HCT116 (cell line): ENCODE measurements around the gene EN2. TPM values are rescaled to one million over a fixed set of nuclear protein-coding genes. Genes with fewer than 3 reads are reported as not detected.

Source experiments
- ATAC-seq: fragments of 200-7000 bp; cut with Tn5 transposase; 2 replicates; pipeline ENCODE4 v1.9.1; 2020; ENCODE audit warnings: mild to moderate bottlenecking, moderate library complexity
- BruUV-seq: library from RNA; stranded (reverse); fragments of 400-500 nt; replicated peaks from 2 replicates; lab custom pipeline; 2021; lab: Mats Ljungman, UMichigan
- CTCF ChIA-PET: fragments of 300-600 bp; sonication (Branson Sonifier 250); formaldehyde crosslinking; loops from one replicate; lab custom pipeline; 2021; ENCODE audit warnings: antibody characterized with exemption; lab: Charles Lee
- POLR2A ChIA-PET: fragments of 300-600, 350-600 bp; sonication (Branson Sonifier 250); formaldehyde crosslinking; loops from one replicate; lab custom pipeline; 2021; ENCODE audit warnings: antibody characterized with exemption; lab: Charles Lee
- RAD21 ChIA-PET, 2 experiments: fragments of 300-600 bp; sonication (Branson Sonifier 250); formaldehyde crosslinking; loops; one replicate each; lab custom pipeline; 2023; ENCODE audit warnings: low total read pairs in 2 of 2; ENCODE audit not compliant: uncharacterized antibody in 2 of 2, unreplicated experiment in 2 of 2, low non-redundant PET in 1 of 2; lab: Charles Lee
- DNase-seq: peaks from one replicate; pipeline ENCODE4 v3.0.0-alpha.2; 2010; ENCODE audit warnings: low read depth, low spot score
- H2AFZ ChIP-seq: fragments of 200-600 bp; shearing (Covaris generic), sonication (generic); 2 replicates; pipeline ENCODE4 v1.6.1; 2017; ENCODE audit warnings: low read depth, mixed run types, mixed read lengths, antibody characterized with exemption, low read length; ENCODE audit not compliant: poor library complexity, severe bottlenecking
- H3K27ac ChIP-seq: 2 replicates; pipeline ENCODE4 v1.5.1; 2012; ENCODE audit warnings: low read depth, low read length
- H3K27me3 ChIP-seq: fragments of 200-600 bp; sonication (generic); 2 replicates; pipeline ENCODE4 v1.6.1; 2016; ENCODE audit warnings: mixed run types, low read length, mixed read lengths; ENCODE audit not compliant: insufficient read depth
- H3K36me3 ChIP-seq, 2 experiments: fragments of 200-500 bp in 1 of 2; fragments of 200-600 bp in 1 of 2; sonication (Bioruptor generic) in 1 of 2; sonication (generic) in 1 of 2; 2 replicates each; pipeline versions ENCODE4 v1.5.1 to v1.6.1; 2014 to 2016; ENCODE audit warnings: low read length in 2 of 2, inconsistent platforms in 1 of 2, mixed read lengths in 1 of 2, mixed run types in 1 of 2; ENCODE audit not compliant: insufficient read depth in 2 of 2, control insufficient read depth in 1 of 2
- H3K4me1 ChIP-seq, 2 experiments: fragments of 200-600 bp in 1 of 2; sonication (generic) in 1 of 2; 2 replicates each; pipeline versions ENCODE4 v1.5.1 to v1.6.1; 2012 to 2017; ENCODE audit warnings: low read length in 2 of 2, inconsistent platforms in 1 of 2, mild to moderate bottlenecking in 1 of 2, mixed read lengths in 1 of 2, mixed run types in 1 of 2, moderate library complexity in 1 of 2; ENCODE audit not compliant: insufficient read depth in 2 of 2, control insufficient read depth in 1 of 2
- H3K4me2 ChIP-seq: fragments of 200-600 bp; sonication (generic); 2 replicates; pipeline ENCODE4 v1.6.1; 2017; ENCODE audit warnings: mixed run types, low read length, mixed read lengths
- H3K4me3 ChIP-seq, 2 experiments: fragments of 200-600 bp in 1 of 2; sonication (generic) in 1 of 2; replicated peaks in 1 of 2; 2 replicates each; pipeline ENCODE4 v1.5.1; 2011 to 2016; ENCODE audit warnings: low read length in 2 of 2, control low read depth in 1 of 2, low read depth in 1 of 2, mild to moderate bottlenecking in 1 of 2, mixed read lengths in 1 of 2, mixed run types in 1 of 2
- H3K79me2 ChIP-seq: fragments of 200-600 bp; sonication (generic); 2 replicates; pipeline ENCODE4 v1.6.1; 2017; ENCODE audit warnings: mild to moderate bottlenecking, mixed run types, low read length, moderate library complexity, mixed read lengths; ENCODE audit not compliant: insufficient read depth
- H3K9ac ChIP-seq: fragments of 200-600 bp; sonication (generic); 2 replicates; pipeline ENCODE4 v1.6.1; 2016; ENCODE audit warnings: low read length, mixed read lengths
- H3K9me2 ChIP-seq: fragments of 200-600 bp; sonication (generic), shearing (Covaris generic); 2 replicates; pipeline ENCODE4 v1.6.1; 2017; ENCODE audit warnings: mixed run types, mild to moderate bottlenecking, moderate library complexity; ENCODE audit not compliant: insufficient read depth
- H3K9me3 ChIP-seq, 2 experiments: fragments of 200-500 bp in 1 of 2; fragments of 200-600 bp in 1 of 2; sonication (Bioruptor generic) in 1 of 2; sonication (generic) in 1 of 2; 2 replicates each; pipeline ENCODE4 v1.6.1; 2014 to 2017; ENCODE audit warnings: low read length in 2 of 2, mixed read lengths in 2 of 2, inconsistent platforms in 1 of 2, low read depth in 1 of 2, mild to moderate bottlenecking in 1 of 2, mixed run types in 1 of 2, moderate library complexity in 1 of 2; ENCODE audit not compliant: control insufficient read depth in 1 of 2, insufficient read depth in 1 of 2
- H4K20me1 ChIP-seq: fragments of 200-600 bp; sonication (generic), shearing (Covaris generic); 2 replicates; pipeline ENCODE4 v1.6.1; 2017; ENCODE audit warnings: mixed run types, mild to moderate bottlenecking, moderate library complexity; ENCODE audit not compliant: insufficient read depth
- ATF3 ChIP-seq: IDR thresholded peaks from 2 replicates; pipeline ENCODE4 v1.6.1; 2012
- JUND ChIP-seq: IDR thresholded peaks from 2 replicates; pipeline ENCODE4 v1.6.1; 2012
- REST ChIP-seq: IDR thresholded peaks from 2 replicates; pipeline ENCODE4 v1.6.1; 2012; ENCODE audit warnings: low read depth
- ZFX ChIP-seq: fragments of 450-650 bp; IDR thresholded peaks from 2 replicates; pipeline ENCODE4 v1.6.1; 2017
- intact Hi-C: fragments of 100-400 bp; cut with micrococcal nuclease; formaldehyde crosslinking; loops from 2 replicates; pipeline ENCODE4 v1.10.0; 2022
- total RNA-seq: library from RNA; stranded (reverse); gene quantifications from one replicate; pipeline ENCODE4 v1.2.1, GENCODE V29; 2021; ENCODE audit not compliant: unreplicated experiment

Gene EN2
- total RNA-seq, 1 experiment from 2014 or later: 0.32 TPM

DNA sequence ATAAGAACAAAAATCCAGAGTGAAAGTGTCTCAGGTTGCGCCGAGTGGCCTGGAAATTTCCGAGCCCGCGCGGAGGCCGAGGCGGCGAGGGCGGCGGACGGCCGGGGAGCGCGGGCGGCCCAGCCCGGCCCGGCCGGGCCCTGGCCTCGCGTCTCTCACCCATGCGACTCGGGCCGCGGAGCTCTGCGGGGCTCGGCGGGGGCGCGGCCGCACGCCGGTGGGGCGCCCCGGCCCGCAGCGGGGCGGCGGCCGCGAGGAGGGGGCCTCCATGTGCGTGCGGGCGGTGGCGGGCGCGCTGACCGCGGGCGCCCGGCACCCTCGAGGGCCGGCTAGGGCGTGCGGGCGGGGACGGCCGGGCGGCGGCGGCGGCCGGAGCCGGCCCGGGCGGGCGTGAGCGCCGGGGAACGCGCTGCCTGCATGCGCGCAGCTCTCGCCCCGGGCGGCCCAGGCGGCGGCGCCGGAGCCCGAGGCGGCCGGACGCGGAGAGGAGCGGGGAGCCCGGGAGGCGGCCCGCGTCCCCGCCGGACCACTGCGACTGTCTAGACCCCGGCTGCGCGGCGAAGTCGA lies 302 bp upstream of the EN2 start (continued):
- TF ChIP-seq REST: no peak

DNA sequence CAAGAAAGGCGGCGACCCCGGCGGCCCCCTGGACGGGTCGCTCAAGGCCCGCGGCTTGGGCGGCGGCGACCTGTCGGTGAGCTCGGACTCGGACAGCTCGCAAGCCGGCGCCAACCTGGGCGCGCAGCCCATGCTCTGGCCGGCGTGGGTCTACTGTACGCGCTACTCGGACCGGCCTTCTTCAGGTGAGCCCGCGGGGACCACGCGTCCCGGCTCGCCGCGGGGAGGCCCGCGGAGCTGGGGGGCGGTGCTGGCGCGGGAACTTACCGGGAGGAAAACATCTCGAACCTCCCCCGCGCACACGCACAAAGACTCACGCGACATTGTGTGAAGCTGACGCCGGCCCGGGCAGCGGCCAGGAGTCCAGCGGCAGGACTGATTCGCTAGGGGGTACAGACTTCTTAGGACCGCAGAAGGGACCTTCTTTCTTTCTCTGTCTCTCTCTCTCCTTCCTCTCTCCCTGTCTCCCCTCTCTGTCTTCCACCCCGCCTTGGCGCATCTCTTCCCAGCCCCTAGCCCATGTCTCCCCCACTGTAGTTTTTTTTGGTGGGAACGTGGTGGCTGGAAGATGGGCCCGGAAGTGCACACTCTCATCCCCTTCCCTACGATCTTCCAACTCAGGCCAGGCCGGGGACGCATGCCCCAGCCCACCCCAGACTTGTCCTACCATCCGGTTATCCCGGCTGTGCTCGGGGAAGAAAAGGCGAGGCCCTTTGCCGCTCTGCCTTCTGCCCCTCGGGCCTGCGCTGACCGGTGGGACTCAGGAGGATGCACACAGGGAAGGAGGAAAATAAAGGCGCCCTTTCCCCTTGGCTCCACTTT lies 1.2 kb downstream of the EN2 start:
- no peak for ATAC-seq
- BruUV-seq: no TSS peak
- intact Hi-C loops: no loop called here
- H3K27ac ChIP-seq: no peak overlapping the region
- no peaks in the 10 kb centered on the region for H3K9me3 ChIP-seq
- ChIA-PET RAD21 (no interaction called here), POLR2A (no interaction called here), CTCF (no interaction called here)
- H4K20me1 ChIP-seq: no peaks in the 10 kb centered on the region
- H3K4me1 ChIP-seq: peaks cover 0 to 12% of the 10 kb centered on the region in 2 experiments; a peak in 3 of 4 replicates
- no peak overlapping the region for H3K4me2 ChIP-seq
- no peaks in the 10 kb centered on the region for H3K9me2 ChIP-seq
- H3K27me3 ChIP-seq: no peaks in the 10 kb centered on the region
- no peaks in the 10 kb centered on the region for H3K36me3 ChIP-seq
- H3K79me2 ChIP-seq: no peaks in the 10 kb centered on the region
- no peak overlapping the region for H3K4me3 ChIP-seq
- TF ChIP-seq ATF3: no peak
- TF ChIP-seq ZFX: no peak
- TF ChIP-seq JUND: no peak
- TF ChIP-seq, all 23 proteins: peak for 0
- Histone ChIP-seq H3K9ac (no peak overlapping the region), H2AFZ (no peak overlapping the region)
- DNase-seq: no peak
